ENCODE measurements around the gene WWOX.

WWOX gene

GRCh38 chr16:79171931-79172705 is 1072.7 kb downstream of the WWOX start:
- no peak for DNase-seq

GRCh38 chr16:79172976-79173500 is 1073.6 kb downstream of the WWOX start:
- DNase-seq, result no peak

- DNase-seq, result no peak
Measured at GRCh38 chr16:79173919-79174318, 1074.5 kb downstream of the WWOX start.

- no peak for DNase-seq
Measured at GRCh38 chr16:79175286-79176057, 1076.0 kb downstream of the WWOX start.

- DNase-seq, result no peak
Measured at GRCh38 chr16:79177018-79177417, 1077.6 kb downstream of the WWOX start.

- DNase-seq, result no peak
Measured at GRCh38 chr16:79181419-79181818, 1082.0 kb downstream of the WWOX start.

GRCh38 chr16:79182616-79183015 is 1083.2 kb downstream of the WWOX start:
- no peak for DNase-seq

- no peak for DNase-seq
Measured at GRCh38 chr16:79183571-79183970, 1084.1 kb downstream of the WWOX start.

- DNase-seq, result no peak
Measured at GRCh38 chr16:79184464-79185030, 1085.1 kb downstream of the WWOX start.

GRCh38 chr16:79185711-79186110 is 1086.3 kb downstream of the WWOX start:
- no peak for DNase-seq

GRCh38 chr16:79186196-79186595 is 1086.7 kb downstream of the WWOX start:
- no peak for DNase-seq

- DNase-seq, result no peak
Measured at GRCh38 chr16:79188115-79188738, 1088.8 kb downstream of the WWOX start.

GRCh38 chr16:79188739-79189122 is 1089.3 kb downstream of the WWOX start:
- no peak for DNase-seq

- no peak for DNase-seq
Measured at GRCh38 chr16:79190542-79190941, 1091.1 kb downstream of the WWOX start.

- no peak for DNase-seq
Measured at GRCh38 chr16:79191933-79192332, 1092.5 kb downstream of the WWOX start.

GRCh38 chr16:79192904-79193303 is 1093.5 kb downstream of the WWOX start:
- no peak for DNase-seq

GRCh38 chr16:79194291-79194690 is 1094.8 kb downstream of the WWOX start:
- DNase-seq, result no peak

GRCh38 chr16:79195938-79196337 is 1096.5 kb downstream of the WWOX start:
- DNase-seq, result no peak

GRCh38 chr16:79201436-79201835 is 1102.0 kb downstream of the WWOX start:
- DNase-seq, result no peak

GRCh38 chr16:79202977-79203376 is 1103.5 kb downstream of the WWOX start:
- no peak for DNase-seq

- no peak for DNase-seq
Measured at GRCh38 chr16:79204486-79204885, 1105.0 kb downstream of the WWOX start.

GRCh38 chr16:79206889-79207288 is 1107.4 kb downstream of the WWOX start:
- no peak for DNase-seq

- no peak for DNase-seq
Measured at GRCh38 chr16:79209308-79209707, 1109.9 kb downstream of the WWOX start.
